Fibroblast of skin of left quadriceps (primary cell): Measurements from ENCODE around the gene TRPM8.

Experiments used
- DNase-seq, 2 experiments: peaks; one replicate each; pipeline ENCODE4 v3.0.0-alpha.2; 2013; ENCODE audit warnings: low read depth in 2 of 2

TRPM8 gene

DNA sequence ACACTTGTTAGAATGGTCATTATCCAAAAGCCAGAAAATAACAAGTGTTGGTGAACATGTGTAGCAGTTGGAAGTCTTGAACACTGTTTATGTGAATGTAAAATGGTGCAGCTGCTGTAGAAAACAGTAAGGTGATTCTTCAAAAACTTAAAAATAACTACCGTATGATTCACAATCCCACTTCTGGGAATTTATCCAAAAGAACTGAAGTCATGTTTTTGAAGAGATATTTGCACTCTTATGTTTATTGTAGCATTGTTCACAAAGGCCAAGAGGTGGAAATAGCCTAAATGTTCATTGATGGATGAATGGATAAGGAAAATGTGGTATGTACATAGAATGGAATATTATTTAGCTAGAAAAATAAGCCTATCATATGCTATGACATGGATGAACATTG lies 127.0 kb downstream of the TRPM8 start:
- peak; percentile 58 to 59 for DNase-seq

DNA sequence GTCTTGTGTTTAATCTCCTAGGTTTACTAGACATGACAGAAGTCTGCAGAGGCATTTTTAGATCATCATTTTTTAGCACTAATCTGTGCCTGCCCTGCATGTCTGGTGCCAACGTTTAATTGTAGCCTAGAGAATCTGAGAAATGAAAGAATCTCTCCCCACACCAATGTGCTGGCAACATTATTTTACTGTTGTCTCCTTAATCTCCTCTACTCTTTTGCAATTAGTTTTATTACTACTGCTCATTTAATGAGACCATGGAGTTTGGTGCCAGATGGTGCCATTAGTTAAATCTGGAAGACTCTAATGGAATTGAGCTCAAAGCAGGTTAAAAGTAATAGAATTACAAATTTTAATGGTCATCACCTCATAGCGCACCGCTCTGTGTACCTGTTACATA lies 129.3 kb downstream of the TRPM8 start:
- DNase-seq: no peak

DNA sequence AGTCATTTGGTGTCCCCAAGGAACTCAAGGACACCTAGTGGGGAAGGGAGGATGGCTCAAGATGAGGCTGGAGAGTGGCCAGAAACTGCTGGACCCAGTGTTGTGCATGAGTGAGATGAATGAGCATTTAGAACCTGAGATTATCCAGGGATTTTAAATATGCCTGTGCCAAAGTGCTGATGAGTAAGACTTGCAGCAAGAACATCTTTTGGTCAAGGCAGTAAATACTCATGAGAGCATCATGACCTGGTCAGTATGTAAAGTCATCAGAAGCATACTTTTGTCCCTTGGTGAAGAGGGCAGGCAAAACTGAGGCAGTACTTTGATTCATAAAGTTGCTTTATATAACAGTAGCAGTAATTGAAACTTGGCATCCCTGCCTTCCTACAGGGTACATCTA lies 130.2 kb downstream of the TRPM8 start:
- no peak for DNase-seq

DNA sequence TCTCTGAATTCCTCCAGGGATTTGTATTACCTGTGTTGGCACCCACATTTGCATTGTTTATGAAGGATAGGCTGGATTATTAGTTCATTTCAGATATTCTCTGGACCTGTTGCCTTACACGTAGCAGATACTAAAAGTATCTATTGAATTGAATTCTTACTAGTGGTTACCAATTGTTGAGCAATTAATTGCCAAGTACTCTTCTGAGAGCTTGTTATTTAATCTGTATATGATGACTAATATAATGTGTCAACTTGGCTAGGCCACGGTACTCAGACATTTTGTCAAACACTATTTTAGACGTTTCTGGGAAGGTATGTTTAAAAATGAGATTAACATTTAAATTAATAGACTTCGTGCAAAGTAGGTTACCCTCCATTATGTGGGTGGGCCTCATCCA lies 130.9 kb downstream of the TRPM8 start:
- no peak for DNase-seq

DNA sequence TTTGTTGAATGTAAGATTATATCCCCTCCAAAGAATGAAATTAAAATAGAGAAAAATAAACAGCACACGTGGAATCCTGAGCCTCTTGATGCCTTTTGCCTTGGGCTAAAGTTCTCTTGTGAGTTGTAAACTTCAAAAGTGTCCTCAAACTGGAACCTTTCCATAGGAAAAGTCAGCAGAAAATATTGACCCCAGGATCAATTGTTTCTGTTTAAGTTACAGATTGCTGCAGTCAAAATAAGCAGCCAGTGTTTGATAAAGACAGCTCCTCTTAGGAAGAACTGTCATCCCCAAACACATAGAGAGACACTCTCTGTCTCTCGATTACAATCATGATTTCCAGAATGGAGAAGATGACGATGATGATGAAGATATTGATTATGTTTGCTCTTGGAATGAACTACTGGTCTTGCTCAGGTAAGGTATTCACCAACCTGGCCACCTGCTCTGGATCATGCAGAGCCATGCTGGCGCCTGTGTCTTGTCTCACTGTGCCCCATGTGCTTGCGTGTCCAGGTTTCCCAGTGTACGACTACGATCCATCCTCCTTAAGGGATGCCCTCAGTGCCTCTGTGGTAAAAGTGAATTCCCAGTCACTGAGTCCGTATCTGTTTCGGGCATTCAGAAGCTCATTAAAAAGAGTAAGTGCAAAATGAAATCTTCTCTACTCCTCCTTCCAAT lies 133.4 kb downstream of the TRPM8 start, which contains the start of gene SPP2:
TSS of gene SPP2 (plus strand) at position 248 of the 681 bp plus-strand sequence. CDS start at position 333, 85 bp downstream.
- DNase-seq: no peak

DNA sequence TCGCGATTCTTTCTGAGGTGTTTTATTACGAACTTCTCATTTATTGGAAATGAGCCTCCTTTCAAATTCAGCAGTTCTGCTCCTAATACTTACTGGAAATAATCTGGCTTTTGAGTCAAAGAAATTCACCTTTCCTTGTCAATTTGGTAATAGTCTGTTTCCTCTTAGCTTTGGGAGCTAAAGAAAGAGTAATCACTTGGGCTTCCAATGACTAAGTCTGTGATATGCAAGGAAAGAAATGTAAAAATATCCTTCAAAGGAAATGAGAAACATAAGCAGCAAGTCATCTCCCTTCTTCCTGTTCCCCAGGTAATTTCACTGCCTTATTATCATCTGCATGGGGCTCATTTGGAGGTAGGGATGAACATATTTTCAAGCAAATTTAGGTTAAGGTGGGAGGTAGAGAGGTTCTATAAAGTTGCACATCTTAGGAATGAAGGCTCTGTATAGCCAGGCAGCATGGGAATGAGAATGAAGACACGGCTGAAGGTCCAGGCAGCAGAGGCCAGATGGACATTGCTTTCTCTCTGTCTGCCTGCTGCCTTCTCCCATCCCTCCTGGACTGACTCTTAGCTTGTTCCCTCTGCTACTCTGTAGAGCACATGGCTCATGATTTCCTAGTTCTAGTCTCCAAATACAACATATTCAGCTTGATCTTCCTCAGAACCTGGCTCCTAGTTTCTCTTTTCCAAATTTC lies 134.3 kb downstream of the TRPM8 start:
- DNase-seq: no peak

DNA sequence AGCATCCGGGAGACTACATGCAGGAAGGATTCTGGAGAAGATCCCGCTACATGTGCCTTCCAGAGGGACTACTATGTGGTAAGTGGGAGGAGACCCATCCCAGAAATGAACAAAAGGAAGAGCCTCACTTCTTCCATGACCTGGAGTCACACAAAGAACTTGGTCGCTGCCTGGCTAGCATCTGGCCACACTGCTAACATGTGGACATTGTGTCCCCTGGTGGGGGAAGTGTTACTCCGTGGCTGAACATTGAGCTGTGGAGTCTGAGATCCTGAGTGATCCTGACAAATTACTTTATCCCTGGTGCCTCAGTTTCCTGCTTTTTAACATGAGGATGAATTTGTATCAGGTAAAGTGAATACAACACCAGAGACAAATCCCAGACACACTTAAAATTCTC lies 141.7 kb downstream of the TRPM8 start:
- DNase-seq: no peak

DNA sequence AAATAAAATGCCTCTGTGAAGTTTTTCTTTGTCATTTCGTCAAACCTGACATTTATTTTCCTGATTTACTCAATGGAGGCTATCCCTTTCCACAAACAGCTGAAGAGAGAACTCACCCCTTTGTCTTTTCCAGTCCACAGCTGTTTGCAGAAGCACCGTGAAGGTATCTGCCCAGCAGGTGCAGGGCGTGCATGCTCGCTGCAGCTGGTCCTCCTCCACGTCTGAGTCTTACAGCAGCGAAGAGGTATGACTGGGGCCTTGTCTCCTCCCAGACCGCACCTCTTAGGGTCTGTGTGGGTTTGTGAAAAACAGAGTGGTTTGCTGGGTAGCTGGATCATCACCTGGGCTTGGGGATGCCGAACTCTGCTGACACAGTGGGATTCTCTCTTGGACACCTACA lies 143.1 kb downstream of the TRPM8 start:
- DNase-seq: no peak

DNA sequence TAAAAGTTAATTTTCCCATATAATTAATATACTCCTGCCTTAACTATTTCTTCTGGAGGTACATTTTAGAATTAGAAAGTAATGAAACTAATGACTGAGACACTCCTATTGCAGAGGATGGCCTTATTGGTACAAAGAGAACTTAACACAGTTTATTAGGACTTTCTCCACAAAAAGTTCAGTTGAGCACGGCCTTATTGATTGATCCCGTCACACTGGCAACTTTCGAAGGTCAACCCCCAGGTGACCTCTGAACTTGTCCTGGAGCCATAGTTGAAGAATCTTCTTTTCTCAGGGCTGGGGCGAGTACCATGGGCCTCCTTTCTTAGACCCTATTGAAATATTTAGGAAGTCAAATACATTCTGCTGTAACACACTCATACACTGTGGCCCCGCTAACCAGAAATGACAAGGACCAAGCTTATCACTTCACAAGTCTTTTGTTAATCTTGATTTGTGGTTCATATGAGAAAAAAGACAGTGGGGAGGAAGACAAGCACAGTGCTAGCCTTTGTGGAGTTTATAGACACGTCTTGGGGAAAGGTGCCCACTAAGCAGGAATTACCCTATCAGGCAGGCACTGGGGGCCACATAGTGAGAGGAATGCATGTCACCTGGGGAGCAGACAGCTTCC lies 144.6 kb downstream of the TRPM8 start:
- DNase-seq: no peak

DNA sequence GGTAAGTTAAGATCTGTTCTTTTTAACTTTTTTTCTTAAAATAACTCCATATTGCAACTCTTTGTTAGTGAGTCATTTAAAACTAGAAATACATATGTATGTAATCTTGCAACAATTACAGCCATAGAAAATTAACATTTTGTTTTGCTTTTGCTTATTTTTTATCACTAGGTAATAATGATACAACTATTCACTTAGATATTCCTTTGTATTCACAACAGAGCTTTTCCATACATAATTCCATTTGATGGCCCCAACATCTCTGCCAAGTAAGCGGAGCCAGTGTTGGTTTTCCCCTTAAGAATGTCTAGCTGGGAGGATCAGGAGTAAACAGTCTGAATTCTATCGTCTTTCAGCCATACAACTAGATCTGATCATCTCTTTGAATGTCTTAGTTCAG lies 149.4 kb downstream of the TRPM8 start:
- no peak for DNase-seq
